Endothelial cell of umbilical vein (primary cell): Measurements from ENCODE around the gene SRGAP1. TPM values are rescaled to one million over a fixed set of nuclear protein-coding genes. Genes with fewer than 3 reads are reported as not detected.

Experiments used
- BruUV-seq: library from RNA; stranded (reverse); fragments of 400-500 nt; replicated peaks from 2 replicates; lab custom pipeline; 2021; lab: Mats Ljungman, UMichigan
- CTCF ChIA-PET: fragments of 300-600, 350-600 bp; sonication (Branson Sonifier 250); formaldehyde crosslinking; loops from one replicate; lab custom pipeline; 2021; ENCODE audit warnings: antibody characterized with exemption, inconsistent platforms; lab: Charles Lee
- POLR2A ChIA-PET: fragments of 300-600, 350-600 bp; sonication (Branson Sonifier 250); formaldehyde crosslinking; loops from one replicate; lab custom pipeline; 2021; ENCODE audit warnings: antibody characterized with exemption, inconsistent platforms; lab: Charles Lee
- DNase-seq: peaks from one replicate; pipeline ENCODE4 v3.0.0-alpha.2; 2011; ENCODE audit warnings: low read depth, low spot score
- FAIRE-seq: peaks from 2 replicates; lab custom pipeline; 2011; peaks lifted over from hg19 to GRCh38; lab: Jason Lieb, UNC
- H2AFZ ChIP-seq: 2 replicates; pipeline ENCODE4 v1.6.0; 2012; ENCODE audit warnings: low read depth, low read length, control low read depth, inconsistent platforms
- H3K27ac ChIP-seq: 2 replicates; pipeline ENCODE4 v1.5.1; 2011; ENCODE audit warnings: low read depth, mild to moderate bottlenecking, control low read depth, low read length, moderate library complexity; ENCODE audit not compliant: insufficient read depth
- H3K27me3 ChIP-seq, 2 experiments: 2 replicates each; pipeline versions ENCODE4 v1.6.0 to v1.6.1; 2011; ENCODE audit warnings: low read length in 2 of 2, mixed read lengths in 1 of 2; ENCODE audit not compliant: control insufficient read depth in 2 of 2, insufficient read depth in 2 of 2
- H3K36me3 ChIP-seq, 2 experiments: 2 replicates in 1 of 2; 3 replicates in 1 of 2; pipeline ENCODE4 v1.5.1; 2011; ENCODE audit warnings: low read length in 2 of 2, mild to moderate bottlenecking in 1 of 2, moderate library complexity in 1 of 2; ENCODE audit not compliant: control insufficient read depth in 2 of 2, insufficient read depth in 2 of 2; ENCODE audit errors: extremely low read depth in 1 of 2
- H3K4me1 ChIP-seq: 3 replicates; pipeline ENCODE4 v1.5.1; 2011; ENCODE audit warnings: mild to moderate bottlenecking, low read length; ENCODE audit not compliant: control insufficient read depth, insufficient read depth; ENCODE audit errors: extremely low read depth
- H3K4me2 ChIP-seq: 2 replicates; pipeline ENCODE4 v1.6.1; 2011; ENCODE audit warnings: low read length, control low read depth, mixed read lengths; ENCODE audit not compliant: insufficient read depth
- H3K4me3 ChIP-seq, 3 experiments: fragments of 200-600 bp in 1 of 3; sonication (generic), shearing (Covaris generic) in 1 of 3; replicated peaks in 1 of 3; 2 replicates each; pipeline ENCODE4 v1.5.1; 2011 to 2016; ENCODE audit warnings: control low read depth in 3 of 3, low read length in 3 of 3, mild to moderate bottlenecking in 2 of 3, inconsistent platforms in 1 of 3, low read depth in 1 of 3, moderate library complexity in 1 of 3; ENCODE audit not compliant: insufficient read depth in 1 of 3
- H3K79me2 ChIP-seq: 2 replicates; pipeline ENCODE4 v1.6.0; 2012; ENCODE audit warnings: low read length, inconsistent platforms; ENCODE audit not compliant: control insufficient read depth, insufficient read depth
- H3K9ac ChIP-seq: replicated peaks from 2 replicates; pipeline ENCODE3; 2011; ENCODE audit warnings: low read length, control low read depth; ENCODE audit not compliant: insufficient read depth; ENCODE audit errors: extremely low read depth
- H3K9me1 ChIP-seq: replicated peaks from 3 replicates; pipeline ENCODE4 v1.6.0; 2011; ENCODE audit warnings: mild to moderate bottlenecking, low read length; ENCODE audit not compliant: control insufficient read depth, insufficient read depth; ENCODE audit errors: extremely low read depth
- H3K9me3 ChIP-seq: replicated peaks from 2 replicates; pipeline ENCODE4 v1.5.1; 2012; ENCODE audit warnings: low read length, inconsistent platforms; ENCODE audit not compliant: control insufficient read depth, insufficient read depth
- H4K20me1 ChIP-seq: replicated peaks from 2 replicates; pipeline ENCODE3; 2011; ENCODE audit warnings: mild to moderate bottlenecking, low read length; ENCODE audit not compliant: control insufficient read depth, insufficient read depth; ENCODE audit errors: extremely low read depth
- CTCF ChIP-seq, 2 donors: IDR thresholded peaks; 1 replicate in 1 of 2; 2 replicates in 1 of 2; pipeline ENCODE4 v1.5.1; 2011; ENCODE audit warnings: low read length in 2 of 2, mild to moderate bottlenecking in 2 of 2, moderate library complexity in 2 of 2, control low read depth in 1 of 2, inconsistent platforms in 1 of 2, low read depth in 1 of 2; ENCODE audit not compliant: insufficient read depth in 1 of 2; ENCODE audit errors: extremely low read depth in 1 of 2
- EZH2 ChIP-seq: IDR thresholded peaks from 2 replicates; pipeline ENCODE4 v1.6.1; 2012; ENCODE audit warnings: borderline replicate concordance, low read depth, mild to moderate bottlenecking, moderate library complexity, low read length, inconsistent platforms; ENCODE audit not compliant: severe bottlenecking
- FOS ChIP-seq: IDR thresholded peaks from 2 replicates; pipeline ENCODE4 v1.6.1; 2011; ENCODE audit warnings: mild to moderate bottlenecking, low read length, moderate library complexity, borderline replicate concordance; ENCODE audit not compliant: insufficient read depth
- GATA2 ChIP-seq: IDR thresholded peaks from 2 replicates; pipeline ENCODE4 v1.7.0; 2011; ENCODE audit warnings: low read depth, mild to moderate bottlenecking, moderate library complexity, mixed read lengths, low read length; ENCODE audit not compliant: insufficient read length, insufficient read depth
- JUN ChIP-seq: IDR thresholded peaks from 2 replicates; pipeline ENCODE4 v1.6.1; 2011; ENCODE audit warnings: borderline replicate concordance, low read depth; ENCODE audit not compliant: insufficient read length, insufficient read depth
- MYC ChIP-seq: IDR thresholded peaks from one replicate; pipeline ENCODE4 v1.6.1; 2011; ENCODE audit warnings: mild to moderate bottlenecking, low read depth, low read length
- POLR2A ChIP-seq: IDR thresholded peaks from 2 replicates; pipeline ENCODE4 v1.6.1; 2012; ENCODE audit warnings: low read depth, mild to moderate bottlenecking, control low read depth, low read length
- POLR2AphosphoS5 ChIP-seq: IDR thresholded peaks from 2 replicates; pipeline ENCODE4 v1.6.1; 2012; ENCODE audit warnings: low read depth, mild to moderate bottlenecking, control low read depth, low read length, moderate library complexity; ENCODE audit not compliant: insufficient read depth
- dilution Hi-C: fragments of 300-500 bp; cut with MboI; formaldehyde crosslinking; loops from one replicate; pipeline ENCODE4 v1.15.0; 2019; ENCODE audit warnings: low sequenced_read_pairs; ENCODE audit not compliant: extremely low pct_ligation_motif_present
- intact Hi-C: fragments of 100-400 bp; cut with micrococcal nuclease; formaldehyde crosslinking; loops from one replicate; pipeline ENCODE4 v1.10.0; 2022
- polyA plus RNA-seq, 4 experiments: library from polyadenylated mRNA; depleted of rRNA in 3 of 4; stranded (reverse) in 3 of 4; unstranded in 1 of 4; fragments of >200 nt; gene quantifications; 2 replicates each; pipeline versions ENCODE4 v1.2.1 to v1.2.3, GENCODE V29; 2011 to 2012; ENCODE audit warnings: missing spikeins in 1 of 4
- total RNA-seq: library from RNA; stranded (reverse); gene quantifications from 2 replicates; pipeline ENCODE4 v1.2.3, GENCODE V29; 2021
- TF ChIP-seq, protein P1 (sequence below): IDR thresholded peaks from 2 replicates; pipeline ENCODE4 v1.6.1; 2011; ENCODE audit not compliant: insufficient read depth, insufficient read length

Gene SRGAP1
- total and polyA plus RNA-seq, 2 donors (not counting 3 experiments of a cell fraction or from before 2014, with no cell fraction given): 4.9 to 16.3 TPM

- peaks cover 43% of the 10 kb centered on the region for H3K79me2 ChIP-seq
- H3K27me3 ChIP-seq: no peaks in the 10 kb centered on the region
- DNase-seq: no peak
- no peak overlapping the region for H3K9ac ChIP-seq
- intact Hi-C loops (no loop called here), dilution Hi-C loops (no loop called here)
- BruUV-seq: no TSS peak
- no peaks in the 10 kb centered on the region for H3K36me3 ChIP-seq
- H2AFZ ChIP-seq: no peak overlapping the region
- TF ChIP-seq JUN (no peak), CTCF (IDR thresholded peaks at IDR 0.05; ENCODE audit: extremely low read depth in 1 of 2, insufficient read depth in 1 of 2, low read depth in 1 of 2, low read length in 2 of 2) (no peak), POLR2A (no peak), MYC (no peak), POLR2AphosphoS5 (no peak), EZH2 (no peak), GATA2 (no peak), FOS (no peak)
- TF ChIP-seq, protein P1, sequence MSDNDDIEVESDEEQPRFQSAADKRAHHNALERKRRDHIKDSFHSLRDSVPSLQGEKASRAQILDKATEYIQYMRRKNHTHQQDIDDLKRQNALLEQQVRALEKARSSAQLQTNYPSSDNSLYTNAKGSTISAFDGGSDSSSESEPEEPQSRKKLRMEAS: no peak
- no peak overlapping the region for H3K27ac ChIP-seq
- ChIA-PET CTCF (no interaction called here), POLR2A (no interaction called here)
- H3K4me1 ChIP-seq: peaks cover 12% of the 10 kb centered on the region
- H4K20me1 ChIP-seq: no peaks in the 10 kb centered on the region
- FAIRE-seq: no peak
- H3K4me3 ChIP-seq: no peak overlapping the region
- no peak overlapping the region for H3K4me2 ChIP-seq
- no peaks in the 10 kb centered on the region for H3K9me1 ChIP-seq
- no peaks in the 10 kb centered on the region for H3K9me3 ChIP-seq
Observed at GRCh38 chr12:63849641-63850040, 5.1 kb downstream of the SRGAP1 start.
